Activated naive CD8-positive, alpha-beta T cell treated with anti-CD3 and anti-CD28 coated beads, Interleukin-2, amount 10 ng/mL, durations not matched to agents 7 days and 5 days (primary cell): ENCODE measurements around the gene SYT12. TPM values are rescaled to one million over a fixed set of nuclear protein-coding genes. Genes with fewer than 3 reads are reported as not detected.

ENCODE experiments used
- ATAC-seq: fragments of 150-1000 bp; cut with Tn5 transposase; one replicate; pipeline ENCODE4 v1.10.0; 2021; ENCODE audit warnings: low read depth, moderate library complexity
- POLR2A ChIA-PET: fragments of 350-600 bp; sonication (Branson Sonifier 250); formaldehyde crosslinking; loops from one replicate; lab custom pipeline; 2021; ENCODE audit warnings: antibody characterized with exemption; lab: Charles Lee
- DNase-seq: peaks from one replicate; pipeline ENCODE4 v3.0.0; 2021
- H3K27ac Mint-ChIP-seq: one replicate; pipeline ENCODE4 v1.8.0; 2022; ENCODE audit warnings: mild to moderate bottlenecking, mixed read lengths
- H3K27me3 Mint-ChIP-seq: one replicate; pipeline ENCODE4 v1.8.0; 2022; ENCODE audit warnings: mild to moderate bottlenecking, moderate library complexity, mixed read lengths
- H3K36me3 Mint-ChIP-seq: one replicate; pipeline ENCODE4 v1.8.0; 2021; ENCODE audit warnings: mild to moderate bottlenecking, mixed read lengths
- H3K4me1 Mint-ChIP-seq: one replicate; pipeline ENCODE4 v1.8.0; 2021; ENCODE audit warnings: mixed read lengths
- H3K4me3 Mint-ChIP-seq: one replicate; pipeline ENCODE4 v1.8.0; 2022; ENCODE audit warnings: mild to moderate bottlenecking, moderate library complexity, mixed read lengths
- H3K9me3 Mint-ChIP-seq: one replicate; pipeline ENCODE4 v1.8.0; 2021; ENCODE audit warnings: mixed read lengths
- total RNA-seq, 2 experiments: library from RNA; stranded (reverse); gene quantifications; one replicate each; pipeline ENCODE4 v1.2.3, GENCODE V29; 2021

Gene SYT12
- total RNA-seq, 2 experiments from 2014 or later, result not detected

DNA sequence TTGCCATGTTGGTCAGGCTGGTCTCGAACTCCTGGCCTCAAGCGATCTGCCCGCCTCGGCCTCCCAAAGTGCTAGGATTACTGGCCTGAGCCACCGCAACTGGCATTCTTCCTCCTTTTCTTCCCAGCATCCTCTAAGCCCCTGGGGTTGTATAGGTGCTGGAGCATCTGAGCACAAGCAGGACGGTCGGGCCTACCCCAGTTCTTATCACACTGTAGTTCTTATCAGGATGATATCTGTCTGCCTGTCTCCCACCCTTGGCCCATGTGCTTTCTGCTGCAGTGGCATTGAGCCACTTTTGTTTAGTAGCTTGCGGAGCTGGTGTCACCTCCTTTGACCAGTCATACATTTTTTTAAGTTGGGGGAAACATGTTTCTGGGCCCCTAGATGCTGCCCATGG is 35.6 kb downstream of the SYT12 start:
- H3K4me3 Mint-ChIP-seq, result no peak overlapping the region
- H3K4me1 Mint-ChIP-seq, result peaks cover 5% of the 10 kb centered on the region
- no peak for ATAC-seq
- no peaks in the 10 kb centered on the region for H3K36me3 Mint-ChIP-seq
- peaks cover 2% of the 10 kb centered on the region for H3K27me3 Mint-ChIP-seq
- POLR2A ChIA-PET, result no interaction called here
- no peak for DNase-seq
- no peaks in the 10 kb centered on the region for H3K9me3 Mint-ChIP-seq
- H3K27ac Mint-ChIP-seq, result no peak overlapping the region

DNA sequence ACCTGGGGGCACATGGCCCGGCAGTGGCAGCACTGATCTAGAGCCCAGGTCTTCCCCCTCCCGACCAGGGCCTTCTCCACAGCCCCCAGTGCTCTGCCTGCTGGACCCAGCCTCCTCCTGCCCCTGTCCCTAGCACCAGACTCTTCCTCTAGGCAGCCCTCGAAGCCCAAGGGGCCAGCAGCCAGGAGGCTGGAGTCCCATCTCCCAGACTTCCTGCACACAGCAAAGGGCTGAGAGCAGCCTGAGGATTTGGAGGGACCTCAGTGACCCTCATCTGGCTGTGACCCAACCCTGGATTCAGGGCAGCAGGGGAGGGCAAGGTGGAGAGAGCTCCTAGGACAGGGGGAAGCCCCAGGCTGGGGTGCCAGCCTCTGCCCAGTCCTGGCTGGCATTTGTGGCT is 36.7 kb downstream of the SYT12 start:
- Mint-ChIP-seq H3K4me3 (no peak overlapping the region), H3K27ac (no peak overlapping the region), H3K9me3 (no peaks in the 10 kb centered on the region), H3K36me3 (no peaks in the 10 kb centered on the region), H3K27me3 (peaks cover 2% of the 10 kb centered on the region), H3K4me1 (peaks cover 5% of the 10 kb centered on the region)
- ATAC-seq (no peak), DNase-seq (no peak)
- POLR2A ChIA-PET, result no interaction called here

DNA sequence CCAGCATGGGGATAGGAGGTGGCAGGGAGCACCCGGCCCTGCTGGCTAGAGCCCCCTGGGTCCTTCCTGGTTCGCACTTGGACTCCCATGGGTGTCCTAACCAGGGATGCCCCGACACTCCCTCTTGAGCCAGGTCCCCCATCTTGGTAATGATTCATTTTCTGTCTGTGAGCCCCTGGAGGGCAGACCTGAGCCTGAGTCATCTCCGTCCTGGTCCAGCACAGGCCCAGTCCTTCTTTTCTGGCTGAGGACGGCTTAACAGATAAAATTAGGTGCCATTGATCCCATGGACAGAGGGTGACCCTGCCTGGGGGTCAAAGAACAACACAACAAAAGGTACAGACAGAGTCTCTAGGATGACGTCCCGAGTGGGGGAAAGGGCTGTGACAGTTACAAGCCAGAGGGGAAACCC is 37.2 kb downstream of the SYT12 start:
- POLR2A ChIA-PET, result no interaction called here
- H3K4me3 Mint-ChIP-seq, result no peak overlapping the region
- no peak for DNase-seq
- no peak overlapping the region for H3K27ac Mint-ChIP-seq
- peaks cover 5% of the 10 kb centered on the region for H3K4me1 Mint-ChIP-seq
- no peak for ATAC-seq
- H3K27me3 Mint-ChIP-seq, result peaks cover 2% of the 10 kb centered on the region
- no peaks in the 10 kb centered on the region for H3K36me3 Mint-ChIP-seq
- no peaks in the 10 kb centered on the region for H3K9me3 Mint-ChIP-seq

DNA sequence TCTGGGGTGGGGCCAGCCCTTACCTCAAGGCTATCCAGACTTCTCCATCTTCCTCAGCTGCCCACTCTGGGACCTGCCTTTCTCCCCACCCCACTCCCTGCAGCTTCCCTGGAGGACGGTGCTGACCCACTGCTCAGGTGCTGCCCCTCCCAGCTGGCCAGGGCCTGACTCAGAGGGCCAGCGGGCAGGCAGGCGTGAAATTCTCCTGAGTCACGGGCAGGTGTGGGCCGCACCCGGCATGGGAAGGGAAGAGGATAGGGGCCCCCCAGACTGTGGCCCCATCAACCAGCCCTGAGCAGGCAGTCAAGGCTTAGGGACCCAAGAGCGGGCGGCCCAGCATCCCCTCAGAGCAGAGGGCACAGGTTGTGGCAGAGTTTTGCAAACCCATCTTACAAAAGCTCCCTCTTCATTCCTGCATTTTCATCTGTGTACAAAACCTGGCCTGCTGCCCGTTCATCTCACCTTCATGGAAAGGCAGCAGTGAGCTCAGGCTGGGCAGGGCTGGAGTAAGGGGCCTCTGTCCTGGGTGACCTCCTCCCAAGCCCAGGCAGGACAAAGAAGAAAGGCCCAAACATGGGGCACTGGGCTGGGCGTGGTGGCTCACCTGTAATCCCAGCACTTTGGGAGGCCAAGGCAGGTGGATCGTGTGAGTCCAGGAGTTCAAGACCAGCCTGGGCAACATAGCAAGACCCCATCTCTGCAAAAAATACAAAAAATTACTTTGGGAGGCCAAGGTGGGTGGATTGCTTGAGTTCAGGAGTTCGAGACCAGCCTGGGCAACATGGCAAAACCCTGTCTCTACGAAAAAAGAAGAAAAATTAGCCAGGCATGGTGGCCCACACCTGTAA is 39.8 kb downstream of the SYT12 start:
- Mint-ChIP-seq H3K27ac (no peak overlapping the region), H3K4me3 (no peak overlapping the region), H3K9me3 (no peaks in the 10 kb centered on the region), H3K4me1 (no peaks in the 10 kb centered on the region), H3K27me3 (peaks cover 3% of the 10 kb centered on the region), H3K36me3 (no peaks in the 10 kb centered on the region)
- ATAC-seq, result no peak
- POLR2A ChIA-PET, result interaction anchor here (0.7 kb wide), 1 partner anchor 60 kb away, joined by 4 read pairs; no protein-coding TSS in a partner anchor
- no peak for DNase-seq

DNA sequence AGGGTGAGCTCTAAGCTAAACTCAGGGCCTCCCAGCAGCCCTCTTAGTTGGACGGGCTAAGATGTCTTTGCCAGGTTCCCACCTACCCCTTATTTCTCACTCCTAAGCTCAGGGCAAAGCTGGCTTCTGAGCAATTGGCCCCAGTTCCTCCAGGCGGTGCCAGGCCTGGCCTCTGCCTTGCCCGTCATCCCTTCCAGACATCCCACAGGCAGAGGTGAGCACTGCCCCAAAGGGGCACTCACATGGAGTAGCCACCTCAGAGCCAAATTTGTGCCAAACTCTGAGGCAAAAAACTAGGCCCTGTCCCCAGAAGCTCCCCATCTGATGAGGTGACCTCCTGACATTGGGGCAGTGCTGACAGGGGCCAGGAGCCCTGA is 43.4 kb downstream of the SYT12 start:
- Mint-ChIP-seq H3K27ac (no peak overlapping the region), H3K36me3 (no peaks in the 10 kb centered on the region), H3K9me3 (no peaks in the 10 kb centered on the region), H3K27me3 (peaks cover 7% of the 10 kb centered on the region), H3K4me3 (no peak overlapping the region), H3K4me1 (no peaks in the 10 kb centered on the region)
- ATAC-seq (no peak), DNase-seq (no peak)
- POLR2A ChIA-PET, result interaction anchor here (1.1 kb wide), 1 partner anchor 10 kb away, joined by 3 read pairs; the partner anchor contains the start of gene RHOD

DNA sequence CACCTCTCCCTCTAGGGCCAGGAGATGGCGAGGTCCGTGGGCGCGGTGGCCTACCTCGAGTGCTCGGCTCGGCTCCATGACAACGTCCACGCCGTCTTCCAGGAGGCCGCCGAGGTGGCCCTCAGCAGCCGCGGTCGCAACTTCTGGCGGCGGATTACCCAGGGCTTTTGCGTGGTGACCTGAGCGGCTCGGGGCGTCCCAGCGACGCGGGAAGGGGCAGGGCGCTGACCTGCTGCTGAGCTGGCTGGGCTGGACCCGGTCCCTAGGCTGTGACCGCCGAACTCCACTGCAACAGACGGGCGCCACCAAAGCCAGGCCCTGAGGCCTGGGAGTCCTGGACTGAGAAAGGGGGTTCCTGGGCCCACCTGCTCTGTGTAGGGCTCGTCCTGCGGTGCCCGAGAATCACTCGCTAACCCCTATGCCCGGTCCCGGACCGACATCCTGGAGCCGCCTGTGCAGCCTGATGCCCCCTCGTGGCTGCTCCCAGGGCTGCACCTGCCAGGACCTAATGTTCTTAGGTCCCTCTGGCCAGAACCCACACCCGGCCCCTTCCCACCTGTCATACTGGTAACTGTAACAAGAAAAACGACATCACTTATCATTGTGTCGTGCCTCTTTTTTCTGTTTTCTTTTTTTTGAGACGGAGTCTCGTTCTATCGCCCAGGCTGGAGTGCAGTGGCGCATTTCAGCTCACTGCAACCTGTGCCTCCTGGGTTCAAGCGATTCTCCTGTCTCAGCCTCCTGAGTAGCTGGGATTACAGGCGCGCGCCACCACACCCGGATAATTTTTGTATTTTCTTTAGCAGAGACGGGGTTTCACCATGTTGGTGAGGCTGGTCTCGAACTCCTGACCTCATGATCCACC is 48.7 kb downstream of the SYT12 start:
- H3K36me3 Mint-ChIP-seq, result no peaks in the 10 kb centered on the region
- ATAC-seq, result peak; percentile 92
- H3K4me3 Mint-ChIP-seq, result peak overlapping the region; percentile 55
- no peaks in the 10 kb centered on the region for H3K9me3 Mint-ChIP-seq
- peak; percentile 85 for DNase-seq
- no peak overlapping the region for H3K27ac Mint-ChIP-seq
- POLR2A ChIA-PET, result interaction anchor here (1.3 kb wide), 1 partner anchor 18 kb away, joined by 4 read pairs; no protein-coding TSS in a partner anchor
- H3K4me1 Mint-ChIP-seq, result peaks cover 4% of the 10 kb centered on the region
- H3K27me3 Mint-ChIP-seq, result peaks cover 8% of the 10 kb centered on the region

DNA sequence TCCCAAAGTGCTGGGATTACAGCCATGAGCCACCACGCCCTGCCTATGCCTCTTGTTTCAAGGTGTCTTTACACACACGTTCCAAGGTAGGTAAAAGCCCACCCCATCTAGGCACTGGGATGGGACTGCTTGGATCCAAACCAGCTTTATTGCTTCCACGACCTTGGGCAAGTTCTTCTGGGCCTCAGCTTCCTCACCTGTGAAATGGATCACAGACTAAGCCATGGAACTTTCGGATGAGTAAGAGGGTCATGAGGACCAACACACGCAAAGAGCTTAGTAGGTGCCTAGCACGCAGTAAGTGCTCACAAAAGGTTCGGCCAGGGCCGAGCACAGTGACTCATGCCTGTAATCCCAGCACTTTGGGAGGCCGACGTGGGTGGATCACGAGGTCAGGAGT is 49.4 kb downstream of the SYT12 start:
- Mint-ChIP-seq H3K4me3 (no peak overlapping the region), H3K36me3 (no peaks in the 10 kb centered on the region), H3K9me3 (no peaks in the 10 kb centered on the region), H3K27me3 (peaks cover 8% of the 10 kb centered on the region), H3K4me1 (peaks cover 4% of the 10 kb centered on the region), H3K27ac (no peak overlapping the region)
- DNase-seq (no peak), ATAC-seq (no peak)
- POLR2A ChIA-PET, result interaction anchor here (1.3 kb wide), 1 partner anchor 19 kb away, joined by 4 read pairs; no protein-coding TSS in a partner anchor

DNA sequence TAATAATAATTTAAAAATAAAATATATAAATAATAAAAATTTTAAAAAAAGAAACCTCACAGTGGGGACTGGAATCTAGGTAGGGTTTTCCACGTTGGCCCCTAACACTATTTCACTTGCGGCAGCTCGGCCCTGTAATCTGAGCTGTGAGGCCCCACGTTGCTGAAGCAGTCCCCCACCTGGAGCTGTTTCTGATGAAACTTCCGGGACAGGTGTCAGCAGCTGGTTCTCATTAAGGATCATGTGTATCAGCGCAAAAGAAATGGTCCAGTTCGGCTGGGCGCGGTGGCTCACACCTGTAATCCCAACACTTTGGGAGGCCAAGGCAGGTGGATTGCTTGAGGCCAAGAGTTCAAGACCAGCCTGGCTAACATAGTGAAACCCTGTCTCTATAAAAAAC is 51.0 kb downstream of the SYT12 start:
- Mint-ChIP-seq H3K4me1 (peaks cover 4% of the 10 kb centered on the region), H3K27me3 (peaks cover 7% of the 10 kb centered on the region), H3K27ac (no peak overlapping the region), H3K4me3 (no peak overlapping the region), H3K9me3 (no peaks in the 10 kb centered on the region), H3K36me3 (no peaks in the 10 kb centered on the region)
- DNase-seq (no peak), ATAC-seq (no peak)
- POLR2A ChIA-PET, result interaction anchor here (0.6 kb wide), 1 partner anchor 1400 kb away, joined by 3 read pairs; no protein-coding TSS in a partner anchor

DNA sequence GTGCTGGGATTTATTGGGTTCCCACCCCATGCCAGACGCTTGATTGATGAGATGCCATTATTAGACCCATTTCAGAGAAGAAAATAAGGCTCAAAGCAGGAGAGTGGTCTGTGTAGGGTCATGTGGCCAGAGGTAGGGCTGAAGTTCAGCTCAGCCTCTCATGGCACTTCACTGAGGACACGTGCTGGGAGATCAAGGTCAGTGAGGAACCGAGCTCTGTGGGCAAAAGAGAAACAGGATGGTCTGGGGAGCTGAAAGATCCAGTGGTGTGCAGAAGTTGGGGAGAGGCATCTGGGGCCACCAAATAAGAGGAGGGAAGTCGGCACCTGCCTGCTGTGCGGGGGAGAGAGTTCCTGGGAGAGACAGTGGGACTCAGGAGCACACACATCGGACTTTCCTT is 53.3 kb downstream of the SYT12 start:
- Mint-ChIP-seq H3K4me3 (no peak overlapping the region), H3K27ac (no peak overlapping the region), H3K9me3 (no peaks in the 10 kb centered on the region), H3K36me3 (no peaks in the 10 kb centered on the region), H3K27me3 (peaks cover 5% of the 10 kb centered on the region), H3K4me1 (peaks cover 4% of the 10 kb centered on the region)
- ATAC-seq (no peak), DNase-seq (no peak)
- POLR2A ChIA-PET, result interaction anchor here (0.7 kb wide), 1 partner anchor 19 kb away, joined by 3 read pairs; no protein-coding TSS in a partner anchor

DNA sequence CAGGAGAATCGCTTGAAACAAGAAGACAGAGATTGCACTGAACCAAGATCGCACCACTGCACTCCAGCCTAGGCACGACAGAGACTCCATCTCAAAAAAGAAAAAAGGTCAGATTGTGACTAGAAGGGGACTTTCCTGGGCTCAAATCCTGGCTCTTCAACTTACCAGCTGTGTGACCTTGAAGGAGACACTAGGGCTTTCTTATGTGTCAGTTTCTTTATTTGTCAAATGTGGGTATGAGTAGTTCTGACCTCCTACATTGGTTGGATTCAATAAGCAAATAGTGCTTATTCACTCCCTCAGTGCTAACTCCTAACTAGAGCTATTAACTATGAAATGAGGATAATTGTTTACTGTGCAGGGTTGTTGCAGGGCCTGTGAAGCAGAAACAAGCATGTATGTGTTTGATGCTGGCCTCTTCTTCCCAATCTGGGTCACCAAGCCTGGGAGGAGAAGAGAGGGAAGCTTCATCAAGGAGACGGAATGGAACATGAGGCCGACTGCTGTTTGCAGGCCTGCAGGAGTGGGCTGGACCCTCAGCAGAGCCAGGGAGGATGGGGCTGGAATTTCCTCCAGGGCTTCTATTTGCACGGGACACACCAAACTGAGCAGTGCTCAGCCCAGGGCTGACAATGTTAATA is 56.3 kb downstream of the SYT12 start:
- H3K4me3 Mint-ChIP-seq, result no peak overlapping the region
- no peaks in the 10 kb centered on the region for H3K36me3 Mint-ChIP-seq
- peaks cover 6% of the 10 kb centered on the region for H3K27me3 Mint-ChIP-seq
- POLR2A ChIA-PET, result no interaction called here
- ATAC-seq, result no peak
- peaks cover 11% of the 10 kb centered on the region for H3K4me1 Mint-ChIP-seq
- H3K27ac Mint-ChIP-seq, result no peak overlapping the region
- H3K9me3 Mint-ChIP-seq, result no peaks in the 10 kb centered on the region
- no peak for DNase-seq

DNA sequence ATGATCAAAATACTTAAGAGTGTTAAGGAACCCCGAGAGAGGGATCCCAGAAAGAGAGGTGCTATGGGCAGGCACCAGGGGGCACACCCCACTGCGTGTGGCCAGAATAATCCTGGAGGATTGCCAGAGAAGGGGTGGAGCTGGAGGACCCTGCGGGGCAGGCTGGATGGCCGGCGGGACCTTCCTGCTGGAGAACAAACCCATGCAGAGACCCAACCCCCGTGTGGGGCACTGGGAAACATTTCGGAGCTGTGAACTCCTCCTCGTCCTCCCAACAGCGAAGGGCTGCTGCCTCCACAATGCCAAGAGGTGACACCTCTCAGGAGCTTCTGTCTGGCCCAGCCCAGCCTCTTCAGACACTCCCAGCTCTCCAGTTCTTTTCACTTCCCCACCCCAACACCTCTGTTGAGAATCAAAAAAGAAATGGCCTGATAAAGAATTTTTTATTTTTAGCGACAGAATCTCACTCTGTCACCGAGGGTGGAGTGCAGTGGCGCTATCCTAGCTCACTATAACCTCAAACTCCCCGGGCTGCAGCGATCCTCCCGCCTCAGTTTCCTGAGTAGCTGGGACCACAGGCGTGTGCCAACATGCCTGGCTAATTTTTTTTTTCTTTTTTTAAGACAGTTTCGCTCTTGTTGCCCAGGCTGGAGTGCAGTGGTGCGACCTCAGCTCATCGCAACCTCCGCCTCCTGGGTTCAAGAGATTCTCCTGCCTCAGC is 59.3 kb downstream of the SYT12 start:
- Mint-ChIP-seq H3K4me3 (peak overlapping the region; percentile 41), H3K4me1 (peaks cover 11% of the 10 kb centered on the region), H3K36me3 (no peaks in the 10 kb centered on the region), H3K27ac (peak overlapping the region; percentile 54), H3K9me3 (no peaks in the 10 kb centered on the region), H3K27me3 (peaks cover 3% of the 10 kb centered on the region)
- peak; percentile 20 for ATAC-seq
- POLR2A ChIA-PET, result interaction anchor here (0.9 to 1.1 kb wide), 5 partner anchors 18 to 180 kb away, joined by 3 to 5 read pairs (median 3); partner anchors contain the start of gene KDM2A
- no peak for DNase-seq

DNA sequence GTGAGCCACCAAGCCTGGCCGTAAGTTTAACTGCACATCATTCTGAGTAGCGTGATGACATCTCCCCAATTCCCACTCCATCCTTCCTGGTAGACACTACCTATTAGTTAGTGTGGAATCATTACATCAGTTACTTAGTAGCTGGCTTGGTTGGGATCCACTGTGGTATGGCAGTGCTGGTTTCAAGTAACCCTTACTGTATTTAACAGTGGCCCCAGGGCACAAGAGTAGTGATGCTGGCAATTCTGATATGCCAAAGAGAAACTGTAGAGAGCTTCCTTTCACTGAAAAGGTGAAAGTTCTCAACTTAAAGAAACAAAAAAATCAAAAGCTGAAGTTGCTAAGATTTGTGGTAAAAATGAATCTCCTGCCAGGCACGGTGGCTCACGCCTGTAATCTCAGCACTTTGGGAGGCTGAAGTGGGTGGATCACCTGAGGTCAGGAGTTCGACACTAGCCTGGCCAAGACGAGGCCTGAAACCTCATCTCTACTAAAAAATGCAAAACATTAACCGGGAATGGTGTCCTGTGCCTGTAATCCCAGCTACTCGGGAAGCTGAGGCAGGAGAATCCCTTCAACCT is 60.9 kb downstream of the SYT12 start:
- Mint-ChIP-seq H3K4me1 (peaks cover 11% of the 10 kb centered on the region), H3K4me3 (no peak overlapping the region), H3K27ac (no peak overlapping the region), H3K9me3 (no peaks in the 10 kb centered on the region), H3K36me3 (no peaks in the 10 kb centered on the region), H3K27me3 (peaks cover 2% of the 10 kb centered on the region)
- no peak for DNase-seq
- no peak for ATAC-seq
- POLR2A ChIA-PET, result interaction anchor here (1.2 kb wide), 1 partner anchor 18 kb away, joined by 4 read pairs; no protein-coding TSS in a partner anchor
